Osteoblast (primary cell): ENCODE results near the gene PAF1. TPM values are rescaled to one million over a fixed set of nuclear protein-coding genes. Genes with fewer than 3 reads are reported as not detected.

Experiments used
- DNase-seq: peaks from one replicate; pipeline ENCODE4 v3.0.0; 2011; ENCODE audit warnings: low spot score, mixed read lengths; ENCODE audit not compliant: insufficient read length; ENCODE audit errors: missing footprints
- H2AFZ ChIP-seq: 2 replicates; pipeline ENCODE4 v1.6.0; 2011; ENCODE audit warnings: mild to moderate bottlenecking, low read length
- H3K27ac ChIP-seq: 2 replicates; pipeline ENCODE4 v1.5.1; 2011; ENCODE audit warnings: mild to moderate bottlenecking, low read depth, low read length, moderate library complexity
- H3K27me3 ChIP-seq: 2 replicates; pipeline ENCODE4 v1.6.0; 2012; ENCODE audit warnings: mild to moderate bottlenecking, control low read depth, inconsistent platforms, low read length, moderate library complexity; ENCODE audit not compliant: insufficient read depth
- H3K36me3 ChIP-seq: 2 replicates; pipeline ENCODE4 v1.5.1; 2011; ENCODE audit warnings: mild to moderate bottlenecking, low read length, control low read depth, moderate library complexity; ENCODE audit not compliant: insufficient read depth
- H3K4me1 ChIP-seq: 2 replicates; pipeline ENCODE4 v1.5.1; 2011; ENCODE audit warnings: mild to moderate bottlenecking, low read length, control low read depth, moderate library complexity; ENCODE audit not compliant: insufficient read depth
- H3K4me2 ChIP-seq: 2 replicates; pipeline ENCODE4 v1.6.0; 2011; ENCODE audit warnings: mild to moderate bottlenecking, low read length; ENCODE audit not compliant: insufficient read depth
- H3K4me3 ChIP-seq: fragments of 200-600 bp; sonication (generic); 3 replicates; pipeline ENCODE4 v1.5.1; 2012; ENCODE audit warnings: mild to moderate bottlenecking, low read length, inconsistent platforms; ENCODE audit not compliant: insufficient read depth
- H3K79me2 ChIP-seq: 2 replicates; pipeline ENCODE4 v1.6.0; 2012; ENCODE audit warnings: mild to moderate bottlenecking, low read length, control low read depth, inconsistent platforms; ENCODE audit not compliant: insufficient read depth
- H3K9me3 ChIP-seq: 2 replicates; pipeline ENCODE4 v1.5.1; 2011; ENCODE audit warnings: low read depth, low read length, control low read depth
- H4K20me1 ChIP-seq: 2 replicates; pipeline ENCODE4 v1.6.0; 2012; ENCODE audit warnings: mild to moderate bottlenecking, low read length, control low read depth; ENCODE audit not compliant: insufficient read depth
- CTCF ChIP-seq: IDR thresholded peaks from 2 replicates; pipeline ENCODE4 v1.5.1; 2011; ENCODE audit warnings: mild to moderate bottlenecking, low read depth, low read length, moderate library complexity; ENCODE audit errors: extremely low read depth
- total RNA-seq: library from RNA; depleted of rRNA; stranded (reverse); fragments of >200 nt; gene quantifications from 2 replicates; pipeline ENCODE4 v1.2.3, GENCODE V29; 2012

PAF1 gene
- total RNA-seq, 1 donor = 29.3 TPM

DNA sequence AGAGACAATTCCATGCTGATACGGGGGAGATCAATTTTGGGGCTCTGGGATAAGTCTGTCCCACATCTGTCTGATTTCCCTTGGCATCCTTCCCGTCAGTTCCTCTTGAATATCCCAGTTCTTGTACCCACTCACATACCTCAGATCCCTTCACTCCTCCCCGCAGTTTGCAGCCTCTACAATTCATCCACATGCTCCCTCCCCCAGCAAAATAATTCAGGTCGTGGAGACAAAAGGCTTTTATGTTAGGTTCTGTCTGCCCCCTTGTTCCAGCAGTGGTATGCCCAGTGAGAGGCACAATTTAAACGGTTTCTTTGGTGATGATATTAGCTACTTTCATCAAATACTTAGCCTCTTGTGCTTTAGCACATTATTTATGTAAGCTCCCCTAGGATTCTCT lies 35.3 kb upstream of the PAF1 start:
- peak; percentile 29 for DNase-seq
- no peaks in the 10 kb centered on the region for H3K9me3 ChIP-seq
- H2AFZ ChIP-seq = no peak overlapping the region
- H3K27ac ChIP-seq = no peak overlapping the region
- TF ChIP-seq CTCF = no peak
- H3K4me1 ChIP-seq = peaks cover 21% of the 10 kb centered on the region
- no peak overlapping the region for H3K4me2 ChIP-seq
- no peak overlapping the region for H3K4me3 ChIP-seq
- H3K27me3 ChIP-seq = no peaks in the 10 kb centered on the region
- peaks cover 39% of the 10 kb centered on the region for H3K36me3 ChIP-seq
- H3K79me2 ChIP-seq = no peaks in the 10 kb centered on the region
- H4K20me1 ChIP-seq = no peaks in the 10 kb centered on the region

GRCh38 chr19:39425744-39426143 lies 34.8 kb upstream of the PAF1 start:
- no peak overlapping the region for H2AFZ ChIP-seq
- H4K20me1 ChIP-seq = no peaks in the 10 kb centered on the region
- H3K4me1 ChIP-seq = peaks cover 18% of the 10 kb centered on the region
- peak; percentile 53 for DNase-seq
- no peaks in the 10 kb centered on the region for H3K27me3 ChIP-seq
- no peak overlapping the region for H3K4me3 ChIP-seq
- H3K36me3 ChIP-seq = peaks cover 43% of the 10 kb centered on the region
- H3K9me3 ChIP-seq = no peaks in the 10 kb centered on the region
- no peaks in the 10 kb centered on the region for H3K79me2 ChIP-seq
- no peak overlapping the region for H3K4me2 ChIP-seq
- H3K27ac ChIP-seq = peak overlapping the region; percentile 4
- no peak for TF ChIP-seq CTCF

DNA sequence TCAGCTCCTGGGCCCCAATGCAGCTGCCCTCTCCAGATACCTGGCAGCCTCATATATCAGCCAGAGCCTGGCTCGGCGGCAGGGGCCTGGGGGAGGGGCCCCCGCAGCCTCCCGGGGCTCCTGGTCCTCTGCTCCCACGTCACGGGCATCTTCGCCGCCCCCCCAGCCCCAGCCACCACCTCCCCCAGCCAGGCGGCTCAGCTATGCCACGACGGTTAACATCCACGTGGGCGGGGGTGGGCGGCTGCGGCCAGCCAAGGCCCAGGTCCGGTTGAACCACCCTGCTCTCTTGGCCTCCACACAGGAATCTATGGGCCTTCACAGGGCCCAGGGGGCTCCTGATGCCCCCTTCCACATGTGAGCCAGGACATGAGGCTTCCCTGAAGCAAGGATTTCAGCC lies 34.0 kb upstream of the PAF1 start:
- no peaks in the 10 kb centered on the region for H3K27me3 ChIP-seq
- H3K9me3 ChIP-seq = no peaks in the 10 kb centered on the region
- no peak overlapping the region for H3K4me3 ChIP-seq
- H3K36me3 ChIP-seq = peaks cover 47% of the 10 kb centered on the region
- H2AFZ ChIP-seq = no peak overlapping the region
- H3K79me2 ChIP-seq = no peaks in the 10 kb centered on the region
- H3K4me2 ChIP-seq = no peak overlapping the region
- TF ChIP-seq CTCF = no peak
- H3K27ac ChIP-seq = no peak overlapping the region
- H4K20me1 ChIP-seq = no peaks in the 10 kb centered on the region
- H3K4me1 ChIP-seq = peaks cover 15% of the 10 kb centered on the region
- DNase-seq = peak; percentile 18

DNA sequence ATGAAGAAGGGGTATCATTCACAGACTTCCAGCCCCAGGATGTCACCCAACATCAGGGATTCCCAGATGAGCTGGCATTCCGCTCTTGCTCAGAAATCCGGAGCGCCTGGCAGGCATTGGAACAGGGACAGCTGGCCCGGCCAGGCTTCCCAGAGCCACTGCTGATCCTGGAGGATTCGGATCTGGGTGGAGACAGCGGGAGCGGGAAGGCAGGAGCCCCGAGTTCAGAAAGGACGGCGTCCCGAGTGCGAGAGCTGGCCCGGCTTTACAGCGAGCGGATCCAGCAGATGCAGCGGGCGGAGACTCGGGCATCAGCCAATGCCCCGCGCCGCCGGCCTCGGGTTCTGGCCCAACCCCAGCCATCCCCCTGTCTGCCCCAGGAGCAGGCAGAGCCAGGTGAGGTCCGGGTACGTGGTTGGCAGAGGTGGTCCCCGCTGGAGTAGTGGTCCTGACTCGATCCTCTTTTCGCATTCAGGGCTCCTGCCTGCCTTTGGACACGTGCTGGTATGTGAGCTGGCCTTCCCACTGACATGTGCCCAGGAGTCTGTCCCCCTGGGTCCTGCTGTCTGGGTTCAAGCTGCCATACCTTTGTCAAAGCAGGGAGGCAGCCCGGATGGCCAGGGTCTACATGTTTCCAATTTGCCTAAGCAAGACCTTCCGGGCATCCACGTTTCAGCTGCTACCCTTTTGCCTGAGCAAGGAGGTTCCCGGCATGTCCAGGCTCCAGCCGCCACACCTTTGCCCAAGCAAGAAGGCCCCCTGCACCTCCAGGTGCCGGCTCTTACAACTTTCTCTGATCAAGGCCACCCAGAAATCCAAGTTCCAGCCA lies 32.6 kb upstream of the PAF1 start:
- Histone ChIP-seq H3K36me3 (peaks cover 54% of the 10 kb centered on the region), H3K4me3 (no peak overlapping the region), H4K20me1 (no peaks in the 10 kb centered on the region), H3K4me2 (no peak overlapping the region), H3K27me3 (no peaks in the 10 kb centered on the region), H3K79me2 (no peaks in the 10 kb centered on the region), H2AFZ (no peak overlapping the region), H3K27ac (no peak overlapping the region), H3K9me3 (no peaks in the 10 kb centered on the region), H3K4me1 (peaks cover 8% of the 10 kb centered on the region)
- no peak for TF ChIP-seq CTCF
- peak; percentile 51 for DNase-seq
